ENCODE measurements around the gene SLC4A1AP. TPM values are rescaled to one million over a fixed set of nuclear protein-coding genes. Genes with fewer than 3 reads are reported as not detected.

Gene SLC4A1AP
- total RNA-seq, 1 donor from 2014 or later = 33.4 TPM

GRCh38 chr2:27716301-27717069 lies 52.8 kb downstream of the SLC4A1AP start:
- no peak for DNase-seq (ENCODE audit: low spot score in 2 of 2)
- FAIRE-seq = no peak

DNA sequence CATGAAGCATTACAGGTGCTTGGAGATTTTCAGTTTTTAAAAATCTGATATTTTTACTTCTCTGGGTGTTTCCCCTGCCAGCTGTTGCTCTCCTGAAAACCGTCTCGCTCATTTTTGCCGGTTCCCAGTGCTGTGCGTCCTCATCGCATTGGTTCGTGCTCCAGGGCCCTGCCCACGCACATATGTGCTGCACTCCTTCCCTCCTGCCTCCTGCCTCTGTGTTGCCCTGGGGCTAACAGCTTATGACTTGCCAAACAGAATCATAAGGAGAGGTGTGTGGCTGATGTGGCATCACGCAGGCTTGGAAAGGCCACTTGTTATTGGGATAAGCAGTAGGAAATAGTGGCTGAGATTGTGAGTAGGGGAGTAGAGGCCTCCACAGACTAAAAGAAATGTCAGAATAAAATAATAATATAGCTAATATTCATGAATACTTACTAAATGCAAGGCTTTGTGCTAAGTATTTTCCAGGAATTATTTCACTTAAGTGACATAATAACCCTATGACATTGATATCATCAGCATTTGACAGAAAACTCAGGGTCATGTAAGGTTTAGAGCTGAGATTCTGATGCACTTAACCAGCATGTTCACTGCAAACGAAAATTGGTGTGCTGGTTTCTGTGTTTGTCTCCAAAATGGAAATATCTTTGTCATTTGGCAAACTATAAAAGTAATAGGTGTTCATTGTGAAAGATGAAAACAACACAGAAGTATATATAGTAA lies 53.5 kb downstream of the SLC4A1AP start:
- DNase-seq (ENCODE audit: low spot score in 2 of 2) (no peak), FAIRE-seq (no peak)

DNA sequence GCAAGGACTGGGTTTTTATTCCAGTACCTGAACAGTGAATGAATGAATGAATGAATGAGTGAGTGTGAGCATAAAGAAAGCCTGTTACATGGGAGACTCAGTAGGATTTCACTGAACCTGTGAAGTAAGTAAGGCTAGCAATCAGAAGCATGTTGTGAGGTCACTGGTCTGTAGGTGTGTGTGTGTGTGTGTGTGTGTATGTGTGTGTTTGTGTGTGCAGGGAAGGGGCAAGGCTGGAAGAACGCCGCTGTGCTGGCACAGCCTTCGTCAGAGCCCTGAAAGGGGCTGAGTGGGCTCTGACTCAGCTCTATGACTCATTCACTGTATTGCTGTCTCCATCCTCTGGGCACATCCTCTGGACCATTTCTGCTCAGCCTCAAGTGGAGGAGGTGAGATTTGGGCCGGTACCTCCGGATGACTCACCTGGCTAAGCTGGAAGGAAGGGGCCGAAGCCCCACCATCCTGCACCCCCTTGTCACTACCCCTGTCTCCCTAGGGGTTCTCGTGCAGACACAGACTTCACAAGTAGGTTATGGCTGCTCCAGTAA lies 56.4 kb downstream of the SLC4A1AP start:
- no peak for FAIRE-seq
- peak in 1 of 2 donors; percentile 46 for DNase-seq (ENCODE audit: low spot score in 2 of 2)

GRCh38 chr2:27721335-27721734 lies 57.6 kb downstream of the SLC4A1AP start:
- FAIRE-seq (no peak), DNase-seq (ENCODE audit: low spot score in 2 of 2) (no peak)

DNA sequence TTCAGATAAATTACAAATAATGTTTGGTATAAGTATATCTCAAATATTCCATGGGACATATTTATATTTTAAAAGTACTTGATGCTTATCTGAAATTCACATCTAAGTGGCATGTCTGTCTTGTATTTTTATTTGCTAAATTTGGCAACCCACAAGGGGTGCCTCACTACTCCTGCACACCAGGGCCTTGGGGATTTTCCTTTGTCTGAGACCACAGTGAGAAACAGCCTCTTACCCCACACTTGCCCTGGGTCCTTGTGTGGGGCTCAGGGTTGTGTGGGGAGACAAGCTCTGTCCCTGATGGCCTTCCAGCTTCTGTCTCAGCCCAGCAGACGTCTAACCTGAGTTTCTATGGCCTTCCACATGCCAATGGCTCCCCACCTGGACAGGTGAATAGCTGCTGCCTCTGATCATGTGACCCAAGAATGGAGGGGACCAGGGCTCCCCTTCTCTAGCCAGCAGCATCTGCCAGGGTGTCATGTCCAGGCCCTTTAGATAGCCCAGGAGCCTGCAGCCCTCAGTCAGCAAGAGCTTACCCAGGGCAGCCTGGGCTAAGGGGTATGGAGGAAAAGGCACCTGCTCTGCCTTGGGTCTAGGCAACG lies 58.3 kb downstream of the SLC4A1AP start:
- FAIRE-seq (no peak), DNase-seq (ENCODE audit: low spot score in 2 of 2) (no peak)

DNA sequence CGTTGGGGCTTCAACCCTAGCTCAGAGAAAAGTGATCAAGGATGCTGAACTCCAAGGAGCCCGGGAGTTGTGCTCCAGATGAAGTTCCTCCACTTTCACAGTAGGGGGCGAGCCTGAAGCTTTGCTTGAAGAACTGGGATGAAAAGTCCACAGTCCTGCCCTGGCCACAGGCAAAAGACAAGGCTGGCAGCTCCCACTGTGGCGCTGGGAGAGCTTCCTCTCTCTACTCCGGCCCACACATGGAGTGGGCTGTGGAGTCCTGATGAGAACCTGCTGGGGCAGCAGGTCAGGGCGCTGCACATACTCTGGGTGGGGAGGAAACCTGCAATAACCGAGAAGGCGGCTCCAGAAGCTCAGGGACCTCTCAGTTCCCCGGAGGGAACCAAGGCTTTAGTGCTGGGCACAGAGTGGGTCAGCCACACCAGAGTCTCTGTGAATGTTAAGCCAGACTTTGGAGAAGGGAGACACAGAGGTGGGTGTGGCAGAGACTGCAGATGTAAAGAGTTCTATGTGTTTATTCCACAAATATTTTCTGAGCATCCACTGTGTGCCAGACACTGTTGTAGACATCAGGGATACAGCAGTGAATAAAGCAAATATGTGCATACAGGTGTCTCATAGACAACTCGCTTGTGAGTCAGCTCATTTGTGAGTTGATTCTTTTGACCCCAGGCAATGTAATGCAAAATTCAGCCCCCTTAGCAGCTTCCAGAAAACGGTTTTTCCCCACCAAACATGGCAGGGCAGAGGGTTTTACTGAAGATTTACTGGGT lies 59.9 kb downstream of the SLC4A1AP start:
- FAIRE-seq (no peak), DNase-seq (ENCODE audit: low spot score in 2 of 2) (peak; percentile 49 to 68)

- no peak for FAIRE-seq
- DNase-seq (ENCODE audit: low spot score in 2 of 2) = no peak
These were observed 60.5 kb downstream of the SLC4A1AP start for GRCh38 chr2:27724191-27724590.

GRCh38 chr2:27724905-27725701 lies 61.4 kb downstream of the SLC4A1AP start:
- DNase-seq (ENCODE audit: low spot score in 2 of 2) = no peak

DNA sequence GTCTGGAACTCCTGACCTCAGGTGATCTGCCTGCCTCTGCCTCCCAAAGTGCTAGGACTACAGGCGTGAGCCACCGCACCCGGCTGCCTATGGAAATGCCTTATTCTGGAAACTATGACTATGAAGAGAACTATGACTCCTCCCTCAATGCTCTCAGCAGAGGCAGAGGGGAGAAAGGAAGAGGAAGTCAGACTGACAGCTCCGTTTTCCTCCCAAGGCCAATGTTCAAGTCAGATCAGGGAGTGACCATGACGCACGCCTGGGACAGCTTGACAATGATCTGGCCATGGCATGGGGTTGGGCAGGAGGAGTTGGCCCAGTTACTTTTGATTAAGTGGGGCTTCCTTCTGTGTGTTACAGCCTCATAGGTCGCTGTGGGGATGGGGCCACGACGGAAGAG lies 63.6 kb downstream of the SLC4A1AP start:
- no peak for DNase-seq (ENCODE audit: low spot score in 2 of 2)
- no peak for FAIRE-seq

More at GRCh38 chr2:27724905-27725701, 61.4 kb downstream of the SLC4A1AP start:
- FAIRE-seq = no peak

- FAIRE-seq (no peak), DNase-seq (ENCODE audit: low spot score in 2 of 2) (no peak)
These were observed 64.6 kb downstream of the SLC4A1AP start for GRCh38 chr2:27728081-27728858.

DNA sequence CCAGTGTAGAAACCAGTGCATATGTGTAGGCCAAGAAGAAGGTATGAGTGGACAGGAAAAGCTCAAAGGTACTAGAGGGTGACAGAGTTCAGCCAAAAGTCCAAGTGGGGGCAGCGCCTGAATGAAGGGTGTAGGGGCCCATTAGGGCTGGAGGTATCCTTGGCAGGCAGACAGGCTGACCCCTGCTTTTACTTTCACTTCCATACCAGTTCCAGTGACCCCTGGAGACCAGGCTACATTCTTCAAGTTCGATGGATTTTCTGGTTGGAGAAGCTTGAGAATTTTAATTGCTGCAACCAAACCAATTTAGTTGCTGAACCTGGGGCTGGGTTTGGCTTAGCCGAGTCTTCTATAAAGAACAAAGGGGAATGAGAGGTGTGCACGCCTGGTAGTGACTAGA lies 65.5 kb downstream of the SLC4A1AP start:
- FAIRE-seq = no peak
- no peak for DNase-seq (ENCODE audit: low spot score in 2 of 2)

GRCh38 chr2:27729614-27730013 lies 65.9 kb downstream of the SLC4A1AP start:
- FAIRE-seq (no peak), DNase-seq (ENCODE audit: low spot score in 2 of 2) (no peak)

DNA sequence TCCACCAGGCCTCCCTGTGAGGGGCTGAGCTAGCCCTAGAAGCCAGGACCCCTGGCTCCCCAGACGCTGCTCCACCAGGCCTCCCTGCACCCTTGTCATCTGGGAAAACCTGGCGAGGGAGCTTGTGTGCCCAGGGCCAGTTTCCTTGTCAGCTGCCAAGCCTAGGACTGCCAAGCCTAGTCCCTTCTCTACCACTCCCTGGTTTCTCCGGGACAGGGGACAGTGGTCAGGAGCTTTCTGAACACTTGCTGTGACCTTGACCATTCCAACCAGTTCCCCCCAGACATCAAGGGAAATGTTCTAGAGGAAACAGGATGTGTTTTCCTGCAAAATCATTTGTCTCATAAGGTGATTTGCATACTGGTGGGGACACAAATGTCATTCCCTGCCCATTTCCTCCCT lies 66.6 kb downstream of the SLC4A1AP start:
- no peak for FAIRE-seq
- DNase-seq (ENCODE audit: low spot score in 2 of 2) = no peak

DNA sequence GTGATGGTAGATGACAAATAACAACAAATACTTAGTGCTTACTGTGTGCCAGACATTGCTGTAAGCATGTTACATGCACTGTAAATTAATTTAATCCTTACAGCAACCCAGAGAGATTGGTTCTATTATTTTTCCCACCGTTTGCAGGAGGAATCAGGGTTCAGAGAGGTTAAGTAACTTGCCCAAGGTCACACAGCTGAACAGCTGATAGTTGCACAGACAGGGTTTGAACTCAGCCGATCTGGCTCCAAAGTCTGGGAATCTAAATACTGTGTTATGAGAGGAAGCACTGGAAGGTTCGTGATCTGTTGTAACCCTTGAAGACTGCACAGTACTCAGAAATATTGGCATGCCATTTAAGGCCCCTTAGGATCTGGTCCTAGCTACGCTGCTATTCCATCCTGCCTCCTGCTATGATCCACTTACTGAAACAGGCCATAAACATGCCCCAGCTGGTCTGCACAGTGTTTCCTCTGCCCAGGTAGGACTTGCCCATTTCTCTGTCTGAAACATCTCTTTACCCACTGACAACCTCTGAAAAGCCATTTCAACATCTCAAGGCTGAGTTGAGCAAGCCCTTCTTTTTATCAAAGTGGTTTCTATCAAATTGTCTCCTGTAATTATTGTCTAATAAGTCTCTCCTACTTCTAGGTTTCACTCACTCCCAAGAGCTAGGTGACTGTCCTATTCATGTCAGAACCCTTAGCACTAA lies 67.4 kb downstream of the SLC4A1AP start:
- no peak for DNase-seq (ENCODE audit: low spot score in 2 of 2)
- FAIRE-seq = no peak

GRCh38 chr2:27734305-27734704 lies 70.6 kb downstream of the SLC4A1AP start:
- FAIRE-seq = no peak
- no peak for DNase-seq (ENCODE audit: low spot score in 2 of 2)

DNA sequence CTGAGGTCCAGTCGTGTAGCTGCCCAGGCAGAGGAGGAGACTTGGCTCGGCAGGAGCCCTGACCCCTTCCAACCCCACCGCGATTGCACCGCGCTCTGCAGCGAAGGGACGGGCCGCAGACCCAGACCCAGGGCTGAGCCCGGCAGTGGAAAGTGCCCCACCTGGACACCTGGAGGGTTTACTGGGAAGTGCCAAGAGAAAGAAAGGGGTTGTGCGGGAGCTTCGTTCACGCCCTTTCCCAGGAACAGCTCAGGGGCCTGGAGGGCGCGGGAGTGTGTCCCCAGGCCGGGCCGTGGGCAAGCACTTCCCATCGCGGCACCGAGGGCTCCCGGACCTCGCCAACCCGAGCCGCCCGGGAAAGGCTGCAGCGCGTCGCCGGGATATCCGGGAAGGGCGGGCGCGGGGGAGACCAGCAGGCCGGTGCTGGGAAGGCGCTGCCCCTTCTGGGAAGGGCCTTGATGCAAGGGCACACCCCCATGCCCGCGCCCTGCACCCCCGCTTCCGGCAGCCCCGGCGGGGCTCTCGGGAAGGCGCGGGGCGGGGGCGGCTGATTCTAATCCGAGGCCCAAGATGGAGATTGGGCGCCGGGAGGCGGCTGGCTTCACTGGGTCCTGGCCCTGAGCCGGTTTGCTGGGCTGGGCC lies 71.7 kb downstream of the SLC4A1AP start:
- DNase-seq (ENCODE audit: low spot score in 2 of 2) (peak; percentile 50 to 78), FAIRE-seq (no peak)

DNA sequence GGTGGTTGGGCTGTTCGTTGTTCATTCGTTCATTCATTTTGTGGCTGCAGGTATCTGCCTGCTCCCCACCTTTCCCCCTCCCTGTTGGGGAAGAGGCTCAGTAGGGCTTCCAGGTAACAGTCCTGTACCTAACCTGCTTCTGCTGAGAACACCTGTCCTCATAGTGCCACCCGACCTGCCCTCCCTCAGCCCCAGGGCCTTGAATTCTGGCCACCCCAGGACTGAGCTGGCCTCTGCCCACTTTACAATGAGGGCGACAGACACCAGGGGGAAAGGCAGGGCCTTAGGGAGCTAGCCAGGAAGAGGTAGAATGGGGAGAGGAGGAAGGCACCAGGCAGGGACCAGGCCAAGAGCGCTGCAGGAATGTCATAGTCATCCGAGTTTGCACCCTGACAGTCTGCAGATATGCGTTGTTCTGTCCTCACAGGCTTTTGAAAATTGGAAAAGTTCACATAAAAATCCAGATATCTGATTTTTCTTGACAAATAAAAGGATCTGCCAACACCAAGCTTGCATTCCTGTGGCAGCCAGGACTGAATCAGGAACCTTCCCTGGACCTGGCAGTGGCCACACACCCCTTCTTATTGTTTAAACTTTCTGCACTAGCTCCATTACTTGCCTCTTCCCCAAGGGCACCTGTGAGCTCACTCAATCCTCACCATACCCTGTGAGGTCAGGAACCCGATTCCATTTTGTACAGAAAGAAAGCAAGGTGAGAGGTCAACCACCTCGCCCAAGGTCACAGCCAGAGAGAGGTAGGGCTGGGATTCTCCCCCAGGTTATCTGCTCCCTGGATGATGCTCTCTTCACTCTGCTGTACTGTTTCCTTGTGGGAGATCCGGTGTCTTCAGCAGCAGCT lies 72.6 kb downstream of the SLC4A1AP start:
- no peak for DNase-seq (ENCODE audit: low spot score in 2 of 2)

More for the DNA sequence above, 72.6 kb downstream of the SLC4A1AP start:
- no peak for FAIRE-seq

Data from frontal cortex (tissue), 4 donors.